Transverse colon (tissue), 4 donors: ENCODE measurements around the gene ABHD17B.
"Not testable (repeated sequence)": the region's sequence is repeated elsewhere in the genome, so short reads cannot be mapped to it uniquely, and the experiment has no call there.

ENCODE experiments used
- EP300 ChIP-seq: sonication (generic); formaldehyde crosslinking; IDR thresholded peaks from one replicate; pipeline ENCODE4 v1.6.1; 2017; ENCODE audit warnings: antibody characterized with exemption, low read depth
- POLR2A ChIP-seq: fragments of 450-650 bp; IDR thresholded peaks from one replicate; pipeline ENCODE4 v1.6.1; 2016; ENCODE audit warnings: antibody characterized with exemption, mild to moderate bottlenecking, moderate library complexity
- POLR2AphosphoS5 ChIP-seq, 3 donors: sonication (generic); formaldehyde crosslinking; IDR thresholded peaks; one replicate each; pipeline ENCODE4 v1.6.1; 2016; ENCODE audit warnings: antibody characterized with exemption in 3 of 3
- TF ChIP-seq, protein P1 (sequence below), 5 experiments: fragments of 200-600 bp in 3 of 5; fragments of 450-650 bp in 2 of 5; sonication (generic) in 3 of 5; IDR thresholded peaks; 1 replicate in 2 of 5; 2 replicates in 3 of 5; pipeline ENCODE4 v1.5.1; 2016 to 2017; ENCODE audit warnings: antibody characterized with exemption in 5 of 5, inconsistent platforms in 3 of 5, mild to moderate bottlenecking in 2 of 5, moderate library complexity in 1 of 5

DNA sequence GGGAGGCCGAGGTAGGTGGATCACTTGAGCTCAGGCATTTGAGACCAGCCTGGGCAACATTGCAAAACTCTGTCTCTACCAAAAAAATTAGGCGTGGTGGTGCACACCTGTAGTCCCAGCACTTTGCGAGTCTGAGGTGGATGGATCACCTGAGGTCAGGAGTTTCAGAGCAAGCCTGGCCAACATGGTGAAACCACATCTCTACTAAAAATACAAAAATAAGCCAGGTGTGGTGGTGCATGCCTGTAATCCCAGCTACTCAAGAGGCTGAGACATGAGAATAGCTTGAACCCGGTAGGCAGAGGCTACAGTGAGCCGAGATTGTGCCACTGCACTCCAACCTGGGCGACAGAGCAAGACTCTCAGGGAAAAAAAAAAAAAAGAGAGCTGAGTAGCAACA, 12.2 kb downstream of the ABHD17B start:
- TF ChIP-seq, protein P1, sequence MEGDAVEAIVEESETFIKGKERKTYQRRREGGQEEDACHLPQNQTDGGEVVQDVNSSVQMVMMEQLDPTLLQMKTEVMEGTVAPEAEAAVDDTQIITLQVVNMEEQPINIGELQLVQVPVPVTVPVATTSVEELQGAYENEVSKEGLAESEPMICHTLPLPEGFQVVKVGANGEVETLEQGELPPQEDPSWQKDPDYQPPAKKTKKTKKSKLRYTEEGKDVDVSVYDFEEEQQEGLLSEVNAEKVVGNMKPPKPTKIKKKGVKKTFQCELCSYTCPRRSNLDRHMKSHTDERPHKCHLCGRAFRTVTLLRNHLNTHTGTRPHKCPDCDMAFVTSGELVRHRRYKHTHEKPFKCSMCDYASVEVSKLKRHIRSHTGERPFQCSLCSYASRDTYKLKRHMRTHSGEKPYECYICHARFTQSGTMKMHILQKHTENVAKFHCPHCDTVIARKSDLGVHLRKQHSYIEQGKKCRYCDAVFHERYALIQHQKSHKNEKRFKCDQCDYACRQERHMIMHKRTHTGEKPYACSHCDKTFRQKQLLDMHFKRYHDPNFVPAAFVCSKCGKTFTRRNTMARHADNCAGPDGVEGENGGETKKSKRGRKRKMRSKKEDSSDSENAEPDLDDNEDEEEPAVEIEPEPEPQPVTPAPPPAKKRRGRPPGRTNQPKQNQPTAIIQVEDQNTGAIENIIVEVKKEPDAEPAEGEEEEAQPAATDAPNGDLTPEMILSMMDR (IDR thresholded peaks at IDR 0.05) = not testable (repeated sequence)
- TF ChIP-seq EP300; POLR2A; POLR2AphosphoS5 (IDR thresholded peaks at IDR 0.05): not testable (repeated sequence)
